ENCODE data around the gene ITPA.

GRCh38 chr20:3239867-3240775, 30.8 kb downstream of the ITPA start:
- TF ChIP-seq ETS1 (CRISPR knock-in tag; IDR thresholded peaks at IDR 0.05) (no peak), TAF1 (CRISPR knock-in tag; IDR thresholded peaks at IDR 0.05) (no peak), ZBTB43 (CRISPR knock-in tag; conservative IDR thresholded peaks at IDR 0.05) (no peak), NBN (conservative IDR thresholded peaks at IDR 0.05) (no peak), POLR2AphosphoS5 (IDR thresholded peaks at IDR 0.05; ENCODE audit: low read depth, low read length) (no peak), SP1 (IDR thresholded peaks at IDR 0.05) (no peak), SP1 (CRISPR knock-in tag; IDR thresholded peaks at IDR 0.05) (no peak), MED1 (CRISPR knock-in tag; IDR thresholded peaks at IDR 0.05) (no peak), ZNF292 (CRISPR knock-in tag; IDR thresholded peaks at IDR 0.05; ENCODE audit: borderline replicate concordance, low read depth) (no peak), ZNF207 (IDR thresholded peaks at IDR 0.05; ENCODE audit: borderline replicate concordance) (no peak), ATF7 (IDR thresholded peaks at IDR 0.05) (no peak), ATF7 (CRISPR knock-in tag; IDR thresholded peaks at IDR 0.05) (no peak; the same call in 1 of the 2 replicates), POLR2AphosphoS2 (IDR thresholded peaks at IDR 0.05; ENCODE audit: low read depth, low read length) (no peak), PHF5A (CRISPR knock-in tag; IDR thresholded peaks at IDR 0.05; ENCODE audit: low read depth, unreplicated experiment) (no peak)

Data from HepG2 (cell line).